OCI-LY7 (cell line): Measurements from ENCODE around the gene BMX. TPM values are rescaled to one million over a fixed set of nuclear protein-coding genes. Genes with fewer than 3 reads are reported as not detected.

Source experiments
- BruUV-seq: library from RNA; stranded (reverse); fragments of 400-500 nt; replicated peaks from 2 replicates; lab custom pipeline; 2021; lab: Mats Ljungman, UMichigan
- CTCF ChIA-PET: fragments of 300-600 bp; sonication (Branson Sonifier 250); formaldehyde crosslinking; loops from one replicate; lab custom pipeline; 2022; ENCODE audit warnings: antibody characterized with exemption; ENCODE audit not compliant: unreplicated experiment; lab: Charles Lee
- POLR2A ChIA-PET: fragments of 300-600 bp; sonication (Branson Sonifier 250); formaldehyde crosslinking; loops from one replicate; lab custom pipeline; 2022; ENCODE audit warnings: antibody characterized with exemption; lab: Charles Lee
- DNase-seq: peaks from one replicate; pipeline ENCODE4 v3.0.0-alpha.2; 2015; ENCODE audit warnings: low spot score
- H2AFZ ChIP-seq: fragments of 200-600 bp; sonication (generic), shearing (Covaris generic); 2 replicates; pipeline ENCODE4 v1.6.1; 2014; ENCODE audit warnings: mild to moderate bottlenecking, antibody characterized with exemption, low read length, moderate library complexity
- H3K27ac ChIP-seq: fragments of 200-600 bp; sonication (generic); 2 replicates; pipeline ENCODE4 v1.5.1; 2014; ENCODE audit warnings: mixed run types, low read depth, mild to moderate bottlenecking, moderate library complexity, low read length, inconsistent platforms; ENCODE audit not compliant: poor library complexity, severe bottlenecking
- H3K36me3 ChIP-seq: fragments of 200-600 bp; sonication (generic); 2 replicates; pipeline ENCODE4 v1.6.1; 2014; ENCODE audit warnings: mild to moderate bottlenecking, antibody characterized with exemption, low read length, moderate library complexity, mixed read lengths; ENCODE audit not compliant: insufficient read depth
- H3K4me1 ChIP-seq: fragments of 200-600 bp; sonication (generic); 2 replicates; pipeline ENCODE4 v1.5.1; 2014; ENCODE audit warnings: mild to moderate bottlenecking, low read length; ENCODE audit not compliant: insufficient read depth, poor library complexity, severe bottlenecking
- H3K4me2 ChIP-seq: fragments of 200-600 bp; sonication (generic); 2 replicates; pipeline ENCODE4 v1.6.1; 2014; ENCODE audit warnings: mild to moderate bottlenecking, low read length
- H3K4me3 ChIP-seq: fragments of 200-600 bp; sonication (generic); 2 replicates; pipeline ENCODE4 v1.5.1; 2014; ENCODE audit warnings: mild to moderate bottlenecking, low read depth, low read length; ENCODE audit not compliant: poor library complexity, severe bottlenecking
- H3K79me2 ChIP-seq: fragments of 200-600 bp; sonication (generic); 2 replicates; pipeline ENCODE4 v1.6.1; 2016; ENCODE audit warnings: low read depth, mild to moderate bottlenecking, low read length, moderate library complexity, mixed read lengths; ENCODE audit not compliant: insufficient read depth
- H3K9me2 ChIP-seq: fragments of 200-600 bp; sonication (generic); 2 replicates; pipeline ENCODE4 v1.6.1; 2016; ENCODE audit warnings: mild to moderate bottlenecking, low read length, mixed read lengths; ENCODE audit not compliant: insufficient read depth
- H3K9me3 ChIP-seq: fragments of 200-600 bp; sonication (generic); 2 replicates; pipeline ENCODE4 v1.6.1; 2014; ENCODE audit warnings: mild to moderate bottlenecking, mixed run types, low read length, mixed read lengths
- H4K20me1 ChIP-seq: fragments of 200-600 bp; sonication (generic); 2 replicates; pipeline ENCODE4 v1.6.1; 2014; ENCODE audit warnings: mild to moderate bottlenecking, antibody characterized with exemption, low read length, moderate library complexity, mixed read lengths; ENCODE audit not compliant: insufficient read depth
- EZH2phosphoT487 ChIP-seq: fragments of 200-600 bp; sonication (generic); IDR thresholded peaks from 2 replicates; pipeline ENCODE4 v1.6.1; 2018; ENCODE audit warnings: low read depth, borderline replicate concordance, mild to moderate bottlenecking, mixed run types, antibody characterized with exemption, low read length, moderate library complexity, mixed read lengths
- intact Hi-C: fragments of 100-400 bp; cut with micrococcal nuclease; formaldehyde crosslinking; loops from one replicate; pipeline ENCODE4 v1.10.0; 2022; ENCODE audit not compliant: unreplicated experiment
- total RNA-seq, 2 experiments: library from RNA; depleted of rRNA in 1 of 2; stranded (reverse); fragments of >200 nt in 1 of 2; shearing (Covaris generic) in 1 of 2; gene quantifications; 2 replicates each; pipeline ENCODE4 v1.2.3, GENCODE V29; 2014 to 2022
- TF ChIP-seq, protein P1 (sequence below): fragments of 200-600 bp; sonication (generic); conservative IDR thresholded peaks from 2 replicates; pipeline ENCODE4 v1.5.1; 2014; ENCODE audit warnings: mild to moderate bottlenecking, antibody characterized with exemption, low read length, moderate library complexity, mixed read lengths

Gene BMX
- total RNA-seq, 2 experiments from 2014 or later = not detected

DNA sequence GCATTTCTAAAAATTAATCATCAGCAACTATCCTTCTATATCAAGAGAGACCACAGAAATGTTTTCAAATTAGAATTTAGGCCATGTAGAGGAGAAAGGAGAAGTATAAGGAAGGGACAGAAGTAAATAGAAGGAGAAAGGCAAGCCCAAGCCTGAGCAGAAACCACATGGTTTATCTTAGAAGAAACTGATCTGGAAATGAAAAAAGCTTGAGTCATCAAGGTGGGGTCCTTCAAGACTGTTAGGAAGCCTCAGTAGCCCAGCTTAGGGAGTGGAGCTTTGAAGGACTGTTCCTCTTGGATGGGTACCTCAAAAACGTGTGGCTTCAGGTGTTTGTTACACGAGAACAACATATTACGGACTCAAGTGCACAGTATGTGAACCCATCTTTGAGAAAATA, 4.5 kb downstream of the BMX start:
- ChIA-PET CTCF (no interaction called here), POLR2A (no interaction called here)
- no peak for TF ChIP-seq EZH2phosphoT487
- TF ChIP-seq, protein P1, sequence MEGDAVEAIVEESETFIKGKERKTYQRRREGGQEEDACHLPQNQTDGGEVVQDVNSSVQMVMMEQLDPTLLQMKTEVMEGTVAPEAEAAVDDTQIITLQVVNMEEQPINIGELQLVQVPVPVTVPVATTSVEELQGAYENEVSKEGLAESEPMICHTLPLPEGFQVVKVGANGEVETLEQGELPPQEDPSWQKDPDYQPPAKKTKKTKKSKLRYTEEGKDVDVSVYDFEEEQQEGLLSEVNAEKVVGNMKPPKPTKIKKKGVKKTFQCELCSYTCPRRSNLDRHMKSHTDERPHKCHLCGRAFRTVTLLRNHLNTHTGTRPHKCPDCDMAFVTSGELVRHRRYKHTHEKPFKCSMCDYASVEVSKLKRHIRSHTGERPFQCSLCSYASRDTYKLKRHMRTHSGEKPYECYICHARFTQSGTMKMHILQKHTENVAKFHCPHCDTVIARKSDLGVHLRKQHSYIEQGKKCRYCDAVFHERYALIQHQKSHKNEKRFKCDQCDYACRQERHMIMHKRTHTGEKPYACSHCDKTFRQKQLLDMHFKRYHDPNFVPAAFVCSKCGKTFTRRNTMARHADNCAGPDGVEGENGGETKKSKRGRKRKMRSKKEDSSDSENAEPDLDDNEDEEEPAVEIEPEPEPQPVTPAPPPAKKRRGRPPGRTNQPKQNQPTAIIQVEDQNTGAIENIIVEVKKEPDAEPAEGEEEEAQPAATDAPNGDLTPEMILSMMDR = no peak
- Histone ChIP-seq H3K9me2 (no peaks in the 10 kb centered on the region), H3K27ac (no peak overlapping the region), H2AFZ (no peak overlapping the region), H3K4me2 (no peak overlapping the region), H3K9me3 (no peaks in the 10 kb centered on the region), H3K4me3 (no peak overlapping the region), H3K79me2 (no peaks in the 10 kb centered on the region), H4K20me1 (no peaks in the 10 kb centered on the region), H3K36me3 (no peaks in the 10 kb centered on the region), H3K4me1 (no peaks in the 10 kb centered on the region)
- no peak for DNase-seq
- intact Hi-C loops = no loop called here
- no TSS peak for BruUV-seq

DNA sequence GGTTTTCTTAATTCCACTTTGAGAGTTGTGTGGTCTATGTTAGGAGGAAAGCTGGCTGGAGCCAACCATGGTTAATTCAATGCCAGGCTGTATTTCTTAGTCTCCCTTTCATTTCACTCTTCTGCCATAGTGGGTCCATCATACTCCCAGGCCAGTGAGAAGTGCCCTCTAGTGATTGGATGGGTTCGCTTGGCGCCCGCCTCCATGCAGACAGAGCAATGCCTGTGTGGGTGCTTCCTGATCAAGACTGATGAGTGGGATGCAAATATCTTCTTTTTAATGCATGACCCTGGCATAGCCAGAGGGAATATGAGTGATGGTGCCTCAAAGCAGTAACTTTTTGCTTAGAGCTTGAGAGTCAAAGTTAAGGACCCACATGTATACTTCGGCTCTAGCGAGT, 6.4 kb downstream of the BMX start:
- ChIA-PET CTCF (no interaction called here), POLR2A (interaction anchor here (0.7 to 0.8 kb wide), 2 partner anchors 26 to 1969 kb away, joined by 3 read pairs; no protein-coding TSS in a partner anchor)
- Histone ChIP-seq H3K9me2 (no peaks in the 10 kb centered on the region), H3K9me3 (no peaks in the 10 kb centered on the region), H3K36me3 (no peaks in the 10 kb centered on the region), H3K4me2 (no peak overlapping the region), H4K20me1 (no peaks in the 10 kb centered on the region), H2AFZ (no peak overlapping the region), H3K27ac (no peak overlapping the region), H3K4me3 (no peak overlapping the region), H3K4me1 (no peaks in the 10 kb centered on the region), H3K79me2 (no peaks in the 10 kb centered on the region)
- no TSS peak for BruUV-seq
- no peak for DNase-seq
- intact Hi-C loops = no loop called here
- TF ChIP-seq, protein P1 = no peak
- TF ChIP-seq EZH2phosphoT487 = no peak

DNA sequence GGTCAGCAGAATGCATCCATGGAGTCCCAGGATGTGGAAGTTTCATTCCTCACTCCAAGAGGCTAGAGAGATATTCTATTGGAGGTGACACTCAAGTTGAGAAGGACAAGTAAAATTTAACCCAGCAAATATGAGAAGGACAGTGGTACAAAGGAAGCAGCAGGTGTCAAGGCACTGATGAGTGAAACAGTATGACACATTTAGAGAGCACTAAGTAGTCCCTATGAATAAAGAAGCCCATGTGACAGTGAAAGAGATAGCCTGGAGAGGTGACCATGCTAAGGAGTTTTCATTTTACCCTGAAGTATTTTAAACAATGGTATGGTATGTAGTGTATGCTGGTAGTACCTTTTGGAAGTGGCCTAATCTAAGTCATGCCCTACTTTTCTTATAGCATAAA, 9.2 kb downstream of the BMX start:
- H3K4me3 ChIP-seq = no peak overlapping the region
- BruUV-seq = no TSS peak
- TF ChIP-seq EZH2phosphoT487 = no peak
- TF ChIP-seq, protein P1 = no peak

More for the DNA sequence above, 9.2 kb downstream of the BMX start:
- no peak overlapping the region for H3K27ac ChIP-seq
- no peaks in the 10 kb centered on the region for H3K9me2 ChIP-seq
- H4K20me1 ChIP-seq = no peaks in the 10 kb centered on the region
- no peak overlapping the region for H2AFZ ChIP-seq
- ChIA-PET CTCF (no interaction called here), POLR2A (no interaction called here)
- no peaks in the 10 kb centered on the region for H3K9me3 ChIP-seq
- no peak for DNase-seq
- no peak overlapping the region for H3K4me2 ChIP-seq
- H3K79me2 ChIP-seq = no peaks in the 10 kb centered on the region
- intact Hi-C loops = no loop called here
- no peaks in the 10 kb centered on the region for H3K4me1 ChIP-seq
- H3K36me3 ChIP-seq = no peaks in the 10 kb centered on the region
